Measurements from ENCODE around the gene ATP6V0C. TPM values are rescaled to one million over a fixed set of nuclear protein-coding genes. Genes with fewer than 3 reads are reported as not detected.
"Not testable (repeated sequence)": the region's sequence is repeated elsewhere in the genome, so short reads cannot be mapped to it uniquely, and the experiment has no call there.

ATP6V0C gene
- total and polyA plus RNA-seq, 2 of the 13 experiments (the other 11 are each of a cell fraction or from before 2014, with no cell fraction given) = 10.4 to 20.1 TPM

DNA sequence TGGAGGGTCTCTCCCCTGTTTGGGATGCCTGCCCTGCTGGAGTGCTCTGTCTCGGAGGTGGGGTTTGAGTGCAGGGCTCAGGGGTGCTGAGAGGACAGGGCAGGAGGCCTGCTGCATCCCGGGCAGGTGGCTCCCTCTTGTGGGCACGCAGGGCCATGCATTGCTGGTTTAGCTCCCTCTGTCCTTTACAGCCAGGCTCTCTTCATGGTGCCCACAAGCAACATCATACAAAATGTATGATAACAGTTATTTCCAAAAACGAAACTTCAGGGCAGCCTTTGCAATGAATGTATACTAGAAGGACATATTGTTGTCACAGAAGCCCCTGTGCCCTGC, 47.0 kb downstream of the ATP6V0C start:
- CTCF ChIA-PET (ENCODE audit: low intra/inter-chr PET ratio, low total read pairs) = not testable (repeated sequence)

GRCh38 chr16:2567506-2567905, 53.8 kb downstream of the ATP6V0C start:
- H3K79me2 ChIP-seq (ENCODE audit: insufficient read depth, low read length); H4K20me1 ChIP-seq (ENCODE audit: insufficient read depth, low read length); H2AFZ ChIP-seq (ENCODE audit: low read length); H3K4me3 ChIP-seq (replicated peaks in 1 of 3; ENCODE audit: insufficient read depth in 1 of 3, low read depth in 2 of 3, low read length in 3 of 3); DNase-seq (ENCODE audit: low spot score); H3K9ac ChIP-seq (ENCODE audit: insufficient read depth, low read depth, low read length); POLR2A ChIA-PET; H3K4me1 ChIP-seq (ENCODE audit: insufficient read depth, low read length); H3K36me3 ChIP-seq (replicated peaks in 1 of 2; ENCODE audit: control insufficient read depth in 1 of 2, insufficient read depth in 2 of 2, low read length in 2 of 2); H3K27me3 ChIP-seq (ENCODE audit: control insufficient read depth in 1 of 2, insufficient read depth in 2 of 2, low read length in 2 of 2); CTCF ChIA-PET (ENCODE audit: low intra/inter-chr PET ratio, low total read pairs); intact Hi-C loops (cut with micrococcal nuclease; ENCODE audit: unreplicated experiment); in situ Hi-C loops (cut with HindIII; ENCODE audit: extremely low pct_ligation_motif_present, low pct_unique_long_range_greater_than_20kb); BruUV-seq (replicated peaks); H3K4me2 ChIP-seq (ENCODE audit: low read depth, low read length); FAIRE-seq; ATAC-seq; H3K27ac ChIP-seq (ENCODE audit: extremely low read length, insufficient read depth, low read length); H3K9me3 ChIP-seq (ENCODE audit: low read length): not testable (repeated sequence)
- no CpG with 5 or more reads among the region's 6 CpGs for WGBS (ENCODE audit: low lambda C conversion rate)

More for the DNA sequence above, 47.0 kb downstream of the ATP6V0C start:
- TF ChIP-seq KDM2A (CRISPR knock-in tag; IDR thresholded peaks at IDR 0.05; ENCODE audit: borderline replicate concordance, low read depth) (peak; percentile 30; the same call in 1 of the 2 replicates), THRA (CRISPR knock-in tag; IDR thresholded peaks at IDR 0.05; ENCODE audit: borderline replicate concordance) (peak; percentile 28; the same call in 1 of the 2 replicates), SAP130 (CRISPR knock-in tag; IDR thresholded peaks at IDR 0.05; ENCODE audit: low read depth) (peak; percentile 37; the same call in 1 of the 2 replicates), STAG1 (CRISPR knock-in tag; IDR thresholded peaks at IDR 0.05) (peak; percentile 72)
- TF ChIP-seq, protein P1, sequence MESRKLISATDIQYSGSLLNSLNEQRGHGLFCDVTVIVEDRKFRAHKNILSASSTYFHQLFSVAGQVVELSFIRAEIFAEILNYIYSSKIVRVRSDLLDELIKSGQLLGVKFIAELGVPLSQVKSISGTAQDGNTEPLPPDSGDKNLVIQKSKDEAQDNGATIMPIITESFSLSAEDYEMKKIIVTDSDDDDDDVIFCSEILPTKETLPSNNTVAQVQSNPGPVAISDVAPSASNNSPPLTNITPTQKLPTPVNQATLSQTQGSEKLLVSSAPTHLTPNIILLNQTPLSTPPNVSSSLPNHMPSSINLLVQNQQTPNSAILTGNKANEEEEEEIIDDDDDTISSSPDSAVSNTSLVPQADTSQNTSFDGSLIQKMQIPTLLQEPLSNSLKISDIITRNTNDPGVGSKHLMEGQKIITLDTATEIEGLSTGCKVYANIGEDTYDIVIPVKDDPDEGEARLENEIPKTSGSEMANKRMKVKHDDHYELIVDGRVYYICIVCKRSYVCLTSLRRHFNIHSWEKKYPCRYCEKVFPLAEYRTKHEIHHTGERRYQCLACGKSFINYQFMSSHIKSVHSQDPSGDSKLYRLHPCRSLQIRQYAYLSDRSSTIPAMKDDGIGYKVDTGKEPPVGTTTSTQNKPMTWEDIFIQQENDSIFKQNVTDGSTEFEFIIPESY (CRISPR knock-in tag; IDR thresholded peaks at IDR 0.05) = 0 out of 2 replicates have a peak, but pooled peaks have one; percentile 26
- ATAC-seq (peak; percentile 92), FAIRE-seq (peak; percentile 85)
- H2AFZ ChIP-seq (ENCODE audit: low read length); DNase-seq (ENCODE audit: low spot score); BruUV-seq (replicated peaks); H3K4me1 ChIP-seq (ENCODE audit: insufficient read depth, low read length); in situ Hi-C loops (cut with HindIII; ENCODE audit: extremely low pct_ligation_motif_present, low pct_unique_long_range_greater_than_20kb); H3K4me2 ChIP-seq (ENCODE audit: low read depth, low read length); H3K36me3 ChIP-seq (replicated peaks in 1 of 2; ENCODE audit: control insufficient read depth in 1 of 2, insufficient read depth in 2 of 2, low read length in 2 of 2); H3K79me2 ChIP-seq (ENCODE audit: insufficient read depth, low read length); H4K20me1 ChIP-seq (ENCODE audit: insufficient read depth, low read length); H3K9me3 ChIP-seq (ENCODE audit: low read length); H3K27ac ChIP-seq (ENCODE audit: extremely low read length, insufficient read depth, low read length); H3K27me3 ChIP-seq (ENCODE audit: control insufficient read depth in 1 of 2, insufficient read depth in 2 of 2, low read length in 2 of 2); POLR2A ChIA-PET; intact Hi-C loops (cut with micrococcal nuclease; ENCODE audit: unreplicated experiment); H3K4me3 ChIP-seq (replicated peaks in 1 of 3; ENCODE audit: insufficient read depth in 1 of 3, low read depth in 2 of 3, low read length in 3 of 3); H3K9ac ChIP-seq (ENCODE audit: insufficient read depth, low read depth, low read length): not testable (repeated sequence)
- WGBS (ENCODE audit: low lambda C conversion rate) = no CpG with 5 or more reads among the region's 4 CpGs

GRCh38 chr16:2568573-2568972, 54.8 kb downstream of the ATP6V0C start:
- DNase-seq (ENCODE audit: low spot score); H4K20me1 ChIP-seq (ENCODE audit: insufficient read depth, low read length); intact Hi-C loops (cut with micrococcal nuclease; ENCODE audit: unreplicated experiment); BruUV-seq (replicated peaks); H3K79me2 ChIP-seq (ENCODE audit: insufficient read depth, low read length); H3K9ac ChIP-seq (ENCODE audit: insufficient read depth, low read depth, low read length); CTCF ChIA-PET (ENCODE audit: low intra/inter-chr PET ratio, low total read pairs); H3K27me3 ChIP-seq (ENCODE audit: control insufficient read depth in 1 of 2, insufficient read depth in 2 of 2, low read length in 2 of 2); H3K27ac ChIP-seq (ENCODE audit: extremely low read length, insufficient read depth, low read length); H3K4me3 ChIP-seq (replicated peaks in 1 of 3; ENCODE audit: insufficient read depth in 1 of 3, low read depth in 2 of 3, low read length in 3 of 3); H3K9me3 ChIP-seq (ENCODE audit: low read length); H3K4me2 ChIP-seq (ENCODE audit: low read depth, low read length); in situ Hi-C loops (cut with HindIII; ENCODE audit: extremely low pct_ligation_motif_present, low pct_unique_long_range_greater_than_20kb); H3K4me1 ChIP-seq (ENCODE audit: insufficient read depth, low read length); POLR2A ChIA-PET; H3K36me3 ChIP-seq (replicated peaks in 1 of 2; ENCODE audit: control insufficient read depth in 1 of 2, insufficient read depth in 2 of 2, low read length in 2 of 2); H2AFZ ChIP-seq (ENCODE audit: low read length): not testable (repeated sequence)
- peak; percentile 95 for ATAC-seq
- peak; percentile 100 for FAIRE-seq
- no CpG with 5 or more reads among the region's 11 CpGs for WGBS (ENCODE audit: low lambda C conversion rate)
